GM12878 (cell line): ENCODE data around the gene IGFBP6. TPM values are rescaled to one million over a fixed set of nuclear protein-coding genes. Genes with fewer than 3 reads are reported as not detected.

Source experiments
- ATAC-seq: fragments of 200-7000 bp; cut with Tn5 transposase; 3 replicates; pipeline ENCODE4 v1.9.1; 2020; ENCODE audit warnings: mild to moderate bottlenecking, moderate library complexity
- BruUV-seq: library from RNA; stranded (reverse); fragments of 400-500 nt; replicated peaks from 2 replicates; lab custom pipeline; 2021; lab: Mats Ljungman, UMichigan
- CTCF ChIA-PET: fragments of 300-600 bp; sonication (Branson Sonifier 250); formaldehyde crosslinking; extraction: SDS; loops from one replicate; lab custom pipeline; 2021; ENCODE audit warnings: inconsistent platforms; lab: Yijun Ruan, JAX
- POLR2A ChIA-PET: fragments of 350-600 bp; formaldehyde crosslinking; extraction: SDS; loops from one replicate; lab custom pipeline; 2021; ENCODE audit warnings: inconsistent platforms; lab: Charles Lee
- RAD21 ChIA-PET: fragments of 300-600 bp; sonication (Branson Sonifier 250); formaldehyde crosslinking; loops from one replicate; lab custom pipeline; 2023; ENCODE audit warnings: antibody characterized with exemption; ENCODE audit not compliant: unreplicated experiment; lab: Charles Lee
- SMC1A ChIA-PET: fragments of 300-600 bp; sonication (Branson Sonifier 250); formaldehyde crosslinking; loops from one replicate; lab custom pipeline; 2023; ENCODE audit not compliant: unreplicated experiment, uncharacterized antibody; lab: Charles Lee
- DNase-seq: peaks from one replicate; pipeline ENCODE4 v3.0.0-alpha.2; 2011; ENCODE audit warnings: low read depth, low spot score
- FAIRE-seq: peaks from 3 replicates; lab custom pipeline; 2011; peaks lifted over from hg19 to GRCh38; lab: Jason Lieb, UNC
- H2AFZ ChIP-seq: 2 replicates; pipeline ENCODE4 v1.6.0; 2011; ENCODE audit warnings: low read depth, low read length, control low read depth; ENCODE audit not compliant: control insufficient read depth
- H3K27ac ChIP-seq: 2 replicates; pipeline ENCODE4 v1.5.1; 2011; ENCODE audit warnings: control low read depth; ENCODE audit not compliant: control insufficient read depth, insufficient read depth
- H3K27me3 ChIP-seq, 2 experiments: replicated peaks in 1 of 2; 2 replicates each; pipeline versions ENCODE4 v1.6.0 to v1.6.1; 2011; ENCODE audit warnings: low read length in 1 of 2; ENCODE audit not compliant: control insufficient read depth in 2 of 2, insufficient read depth in 2 of 2
- H3K36me3 ChIP-seq, 2 experiments: 2 replicates each; pipeline ENCODE4 v1.5.1; 2011; ENCODE audit warnings: low read length in 1 of 2; ENCODE audit not compliant: control insufficient read depth in 2 of 2, insufficient read depth in 2 of 2
- H3K4me1 ChIP-seq: 2 replicates; pipeline ENCODE4 v1.6.1; 2011; ENCODE audit warnings: mild to moderate bottlenecking, low read length, moderate library complexity, mixed read lengths; ENCODE audit not compliant: control insufficient read depth, insufficient read depth
- H3K4me2 ChIP-seq: 2 replicates; pipeline ENCODE4 v1.6.0; 2011; ENCODE audit warnings: control low read depth; ENCODE audit not compliant: control insufficient read depth, insufficient read depth
- H3K4me3 ChIP-seq: fragments of 200-600 bp; sonication (generic); 2 replicates; pipeline ENCODE4 v1.5.1; 2016
- H3K79me2 ChIP-seq: 2 replicates; pipeline ENCODE4 v1.6.0; 2011; ENCODE audit warnings: low read length; ENCODE audit not compliant: control insufficient read depth, insufficient read depth
- H3K9ac ChIP-seq: 2 replicates; pipeline ENCODE4 v1.8.0; 2011; ENCODE audit warnings: low read length, control low read depth, mixed read lengths; ENCODE audit not compliant: control insufficient read depth, insufficient read depth
- H3K9me3 ChIP-seq: replicated peaks from 3 replicates; pipeline ENCODE4 v1.5.1; 2011; ENCODE audit warnings: mild to moderate bottlenecking, low read length; ENCODE audit not compliant: control insufficient read depth, insufficient read depth
- H4K20me1 ChIP-seq: 2 replicates; pipeline ENCODE4 v1.6.0; 2011; ENCODE audit not compliant: control insufficient read depth, insufficient read depth
- BCL11A ChIP-seq: IDR thresholded peaks from 2 replicates; pipeline ENCODE4 v1.6.1; 2011; ENCODE audit warnings: low read depth, low read length
- CHD4 ChIP-seq: fragments of 200-600 bp; sonication (generic); IDR thresholded peaks from 2 replicates; pipeline ENCODE4 v1.6.1; 2016; ENCODE audit warnings: mild to moderate bottlenecking
- ETV6 ChIP-seq, 2 experiments: fragments of 450-650 bp in 1 of 2; IDR thresholded peaks in 1 of 2; conservative IDR thresholded peaks in 1 of 2; 2 replicates each; pipeline ENCODE4 v1.6.1; 2014; ENCODE audit warnings: antibody characterized with exemption in 1 of 2, borderline replicate concordance in 1 of 2, low read depth in 1 of 2, mild to moderate bottlenecking in 1 of 2, moderate library complexity in 1 of 2
- FOS ChIP-seq: IDR thresholded peaks from 3 replicates; pipeline ENCODE4 v1.6.1; 2011; ENCODE audit warnings: borderline replicate concordance; ENCODE audit not compliant: insufficient read length; ENCODE audit errors: extremely low read depth
- POU2F2 ChIP-seq: IDR thresholded peaks from 3 replicates; pipeline ENCODE4 v1.6.1; 2011; ENCODE audit warnings: low read depth, mild to moderate bottlenecking, low read length, borderline replicate concordance
- TARDBP ChIP-seq: IDR thresholded peaks from 2 replicates; pipeline ENCODE4 v1.6.1; 2016; ENCODE audit warnings: borderline replicate concordance
- ZNF207 ChIP-seq: fragments of 450-650 bp; IDR thresholded peaks from 2 replicates; pipeline ENCODE4 v1.6.1; 2014; ENCODE audit warnings: antibody characterized with exemption, mild to moderate bottlenecking, borderline replicate concordance
- WGBS: methylation state at CpG from one replicate; pipeline ENCODE4 v1.1.6; 2016; ENCODE audit warnings: low lambda C conversion rate; ENCODE audit not compliant: insufficient replicate concordance, insufficient coverage; ENCODE audit errors: missing lambda C conversion rate; 5-methylcytosine and 5-hydroxymethylcytosine counted together
- in situ Hi-C: fragments of 300-500 bp; cut with MboI; formaldehyde crosslinking; loops from 9 replicates; pipeline ENCODE4 v1.14.3; 2018; ENCODE audit warnings: mixed read lengths
- intact Hi-C: fragments of 100-400 bp; cut with micrococcal nuclease; formaldehyde crosslinking; loops from one replicate; pipeline ENCODE4 v1.14.2; 2022; ENCODE audit not compliant: unreplicated experiment
- polyA plus RNA-seq, 11 experiments: library from polyadenylated mRNA; depleted of rRNA in 4 of 11; unstranded in 6 of 11; stranded (reverse) in 5 of 11; fragments of >200 nt; fragmentation: Nextera tagmentation in 4 of 11; fragmentation: Illumina TruSeq in 1 of 11; extraction: Ambion mirVana in 4 of 11; extraction: Trizol in 1 of 11; gene quantifications; 1 replicate in 1 of 11; 2 replicates in 10 of 11; pipeline versions ENCODE4 v1.2.1 to v1.2.3, GENCODE V29; 2011 to 2016; ENCODE audit warnings: inconsistent platforms in 2 of 11, missing spikeins in 2 of 11, low read depth in 1 of 11
- total RNA-seq, 4 experiments: library from RNA; depleted of rRNA in 3 of 4; stranded (reverse); fragments of >200 nt in 3 of 4; fragmentation: Illumina TruSeq in 1 of 4; extraction: Trizol in 1 of 4; gene quantifications; 2 replicates each; pipeline versions ENCODE4 v1.2.1 to v1.2.3, GENCODE V29; 2013 to 2021

The IGFBP6 gene
- total and polyA plus RNA-seq, 10 of the 15 experiments (the other 5 are each of a cell fraction or from before 2014, with no cell fraction given), result 0.09 to 0.87 (median 0.56) TPM; not detected in 3

DNA sequence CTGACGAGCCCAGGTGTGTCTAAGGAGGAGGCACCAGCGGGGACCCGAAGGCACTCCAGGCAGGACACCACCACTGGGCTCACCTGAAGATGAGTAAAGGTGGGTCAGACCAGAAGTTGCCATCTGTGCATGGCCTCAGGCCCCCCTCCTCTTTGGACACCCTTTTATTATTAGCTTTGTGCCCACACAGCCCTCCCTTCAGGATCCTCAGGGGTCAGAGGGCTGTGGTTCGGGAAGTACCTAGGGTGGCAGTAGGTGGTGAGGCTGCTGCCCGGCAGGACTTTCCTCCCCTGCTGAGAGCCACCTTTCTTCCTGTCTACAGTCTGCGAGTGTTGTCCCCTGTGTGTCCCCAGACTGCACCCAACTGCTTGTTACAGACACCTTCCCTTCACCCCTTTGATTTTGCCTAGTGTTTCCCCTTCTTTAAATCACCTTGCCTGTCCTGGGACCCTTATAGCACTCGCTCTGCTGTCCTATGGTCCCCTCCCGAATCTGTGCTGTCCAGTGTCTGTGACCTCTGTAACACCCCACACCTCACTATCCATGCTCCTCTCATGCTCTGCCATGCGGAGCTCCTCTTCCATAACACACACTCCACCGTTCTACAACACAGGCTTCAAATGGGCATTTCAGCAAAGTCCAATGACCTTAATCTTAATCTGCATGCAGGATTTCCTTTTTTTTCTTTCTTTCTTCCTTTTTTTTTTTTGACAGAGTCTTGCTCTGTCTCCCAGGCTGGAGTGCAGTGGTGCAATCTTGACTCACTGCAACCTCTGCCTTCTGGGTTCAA, 31.5 kb downstream of the IGFBP6 start (continued):
- TF ChIP-seq CHD4, result no peak

GRCh38 chr12:53131844-53132243, 34.4 kb downstream of the IGFBP6 start:
- POLR2A ChIA-PET, result no interaction called here
- peaks cover 2% of the 10 kb centered on the region; the same call in 1 of the 3 replicates for H3K9me3 ChIP-seq
- no peak for ATAC-seq
- no TSS peak for BruUV-seq
- 49% methylated on average over 2 of the region's 2 CpGs for WGBS
- no peak overlapping the region for H2AFZ ChIP-seq
- RAD21 ChIA-PET, result no interaction called here
- SMC1A ChIA-PET, result interaction anchor here (0.6 to 1.2 kb wide), 2 partner anchors 32 to 54 kb away, joined by 3 to 4 read pairs; no protein-coding TSS in a partner anchor
- H3K79me2 ChIP-seq, result no peaks in the 10 kb centered on the region
- FAIRE-seq, result no peak
- H3K27ac ChIP-seq, result no peak overlapping the region
- no peak overlapping the region for H3K4me2 ChIP-seq
- no peak for DNase-seq
- in situ Hi-C loops (no loop called here), intact Hi-C loops (no loop called here)
- no peak overlapping the region for H3K4me3 ChIP-seq
- CTCF ChIA-PET, result interaction anchor here (0.6 to 1.6 kb wide), 4 partner anchors 14 to 389 kb away, joined by 3 to 7 read pairs (median 4); no protein-coding TSS in a partner anchor
- H4K20me1 ChIP-seq, result no peaks in the 10 kb centered on the region
- no peaks in the 10 kb centered on the region for H3K4me1 ChIP-seq
- TF ChIP-seq ZNF207, result no peak
- no peak for TF ChIP-seq TARDBP
- no peak for TF ChIP-seq POU2F2
- no peak for TF ChIP-seq BCL11A
- no peak for TF ChIP-seq ETV6 (conservative IDR thresholded peaks at IDR 0.05 in 1 of 2, IDR thresholded peaks at IDR 0.05 in 1 of 2; ENCODE audit: borderline replicate concordance in 1 of 2, low read depth in 1 of 2)
- no peak for TF ChIP-seq FOS
- H3K36me3 ChIP-seq, result no peaks in the 10 kb centered on the region
- no peak overlapping the region for H3K9ac ChIP-seq
- no peaks in the 10 kb centered on the region; a peak in 1 of 4 replicates for H3K27me3 ChIP-seq
